ENCODE data around the gene SCD. TPM values are rescaled to one million over a fixed set of nuclear protein-coding genes. Genes with fewer than 3 reads are reported as not detected.

Gene SCD
- total RNA-seq, 3 donors from 2014 or later: 19.7 to 26.7 (median 21.1) TPM

- DNase-seq (no peak), ATAC-seq (no peak)
- H3K4me1 Mint-ChIP-seq (ENCODE audit: low read depth): peaks cover 13% of the 10 kb centered on the region
- no peaks in the 10 kb centered on the region for H3K36me3 Mint-ChIP-seq (ENCODE audit: insufficient read depth)
- H3K27me3 Mint-ChIP-seq (ENCODE audit: low read depth): peaks cover 13% of the 10 kb centered on the region
- H3K4me3 Mint-ChIP-seq: no peak overlapping the region
- no peaks in the 10 kb centered on the region for H3K9me3 Mint-ChIP-seq
Measured at GRCh38 chr10:100328198-100328597, 18.8 kb upstream of the SCD start.

GRCh38 chr10:100330079-100330478 is 17.0 kb upstream of the SCD start, which contains the start of gene PKD2L1:
Gene PKD2L1 (minus strand): TSS chr10:100330228. CDS start chr10:100330103, 125 bp downstream.
- no peaks in the 10 kb centered on the region for H3K36me3 Mint-ChIP-seq (ENCODE audit: insufficient read depth)
- peaks cover 13% of the 10 kb centered on the region for H3K4me1 Mint-ChIP-seq (ENCODE audit: low read depth)
- no peak for DNase-seq
- H3K4me3 Mint-ChIP-seq: no peak within 1 kb of the TSS
- no peaks in the 10 kb centered on the region for H3K9me3 Mint-ChIP-seq
- H3K27me3 Mint-ChIP-seq (ENCODE audit: low read depth): peaks cover 21% of the 10 kb centered on the region
- ATAC-seq: no peak

GRCh38 chr10:100333106-100333505 is 13.9 kb upstream of the SCD start:
- no peak for DNase-seq
- no peaks in the 10 kb centered on the region for H3K4me1 Mint-ChIP-seq (ENCODE audit: low read depth)
- H3K9me3 Mint-ChIP-seq: no peaks in the 10 kb centered on the region
- ATAC-seq: no peak
- H3K27me3 Mint-ChIP-seq (ENCODE audit: low read depth): peaks cover 21% of the 10 kb centered on the region
- no peaks in the 10 kb centered on the region for H3K36me3 Mint-ChIP-seq (ENCODE audit: insufficient read depth)
- H3K4me3 Mint-ChIP-seq: no peak overlapping the region

- ATAC-seq: no peak
- Mint-ChIP-seq H3K4me1 (ENCODE audit: low read depth) (no peaks in the 10 kb centered on the region), H3K27me3 (ENCODE audit: low read depth) (peaks cover 21% of the 10 kb centered on the region), H3K9me3 (no peaks in the 10 kb centered on the region), H3K36me3 (ENCODE audit: insufficient read depth) (no peaks in the 10 kb centered on the region), H3K4me3 (no peak overlapping the region)
- no peak for DNase-seq
Measured at GRCh38 chr10:100333661-100334440, 13.2 kb upstream of the SCD start.

GRCh38 chr10:100334762-100335161 is 12.3 kb upstream of the SCD start:
- peaks cover 21% of the 10 kb centered on the region for H3K27me3 Mint-ChIP-seq (ENCODE audit: low read depth)
- no peak overlapping the region for H3K4me3 Mint-ChIP-seq
- no peaks in the 10 kb centered on the region for H3K36me3 Mint-ChIP-seq (ENCODE audit: insufficient read depth)
- ATAC-seq (no peak), DNase-seq (no peak)
- H3K4me1 Mint-ChIP-seq (ENCODE audit: low read depth): no peaks in the 10 kb centered on the region
- no peaks in the 10 kb centered on the region for H3K9me3 Mint-ChIP-seq

- H3K27me3 Mint-ChIP-seq (ENCODE audit: low read depth): peaks cover 8% of the 10 kb centered on the region
- H3K4me3 Mint-ChIP-seq: no peak overlapping the region
- ATAC-seq (peak; percentile 76 to 77), DNase-seq (peak; percentile 84)
- no peaks in the 10 kb centered on the region for H3K9me3 Mint-ChIP-seq
- no peaks in the 10 kb centered on the region for H3K4me1 Mint-ChIP-seq (ENCODE audit: low read depth)
- H3K36me3 Mint-ChIP-seq (ENCODE audit: insufficient read depth): no peaks in the 10 kb centered on the region
Measured at GRCh38 chr10:100338434-100339036, 8.5 kb upstream of the SCD start.

GRCh38 chr10:100339236-100339635 is 7.8 kb upstream of the SCD start:
- DNase-seq (no peak), ATAC-seq (no peak)
- Mint-ChIP-seq H3K4me1 (ENCODE audit: low read depth) (no peaks in the 10 kb centered on the region), H3K27me3 (ENCODE audit: low read depth) (peaks cover 4% of the 10 kb centered on the region), H3K9me3 (no peaks in the 10 kb centered on the region), H3K36me3 (ENCODE audit: insufficient read depth) (no peaks in the 10 kb centered on the region), H3K4me3 (no peak overlapping the region)

- ATAC-seq (no peak), DNase-seq (no peak)
Measured at GRCh38 chr10:100340948-100341847, 5.8 kb upstream of the SCD start.

GRCh38 chr10:100341953-100342626 is 4.9 kb upstream of the SCD start:
- H3K27me3 Mint-ChIP-seq (ENCODE audit: low read depth): no peaks in the 10 kb centered on the region
- DNase-seq (peak; percentile 48), ATAC-seq (peak; percentile 15 to 19)
- H3K9me3 Mint-ChIP-seq: no peaks in the 10 kb centered on the region
- H3K36me3 Mint-ChIP-seq (ENCODE audit: insufficient read depth): no peaks in the 10 kb centered on the region
- H3K4me1 Mint-ChIP-seq (ENCODE audit: low read depth): peaks cover 4% of the 10 kb centered on the region
- no peak overlapping the region for H3K4me3 Mint-ChIP-seq

More at GRCh38 chr10:100340948-100341847, 5.8 kb upstream of the SCD start:
- H3K4me1 Mint-ChIP-seq (ENCODE audit: low read depth): peaks cover 2% of the 10 kb centered on the region
- H3K27me3 Mint-ChIP-seq (ENCODE audit: low read depth): no peaks in the 10 kb centered on the region
- H3K4me3 Mint-ChIP-seq: no peak overlapping the region
- no peaks in the 10 kb centered on the region for H3K36me3 Mint-ChIP-seq (ENCODE audit: insufficient read depth)
- H3K9me3 Mint-ChIP-seq: no peaks in the 10 kb centered on the region

- Mint-ChIP-seq H3K4me1 (ENCODE audit: low read depth) (peaks cover 5% of the 10 kb centered on the region), H3K36me3 (ENCODE audit: insufficient read depth) (no peaks in the 10 kb centered on the region), H3K9me3 (no peaks in the 10 kb centered on the region), H3K4me3 (no peak overlapping the region), H3K27me3 (ENCODE audit: low read depth) (no peaks in the 10 kb centered on the region)
- DNase-seq: no peak
- no peak for ATAC-seq
Measured at GRCh38 chr10:100342627-100342972, 4.4 kb upstream of the SCD start.

GRCh38 chr10:100344241-100344788 is 2.7 kb upstream of the SCD start:
- H3K4me1 Mint-ChIP-seq (ENCODE audit: low read depth): peaks cover 16% of the 10 kb centered on the region
- H3K9me3 Mint-ChIP-seq: no peaks in the 10 kb centered on the region
- peak overlapping the region; percentile 2 for H3K4me3 Mint-ChIP-seq
- ATAC-seq (no peak), DNase-seq (no peak)
- H3K36me3 Mint-ChIP-seq (ENCODE audit: insufficient read depth): peaks cover 2% of the 10 kb centered on the region
- no peaks in the 10 kb centered on the region for H3K27me3 Mint-ChIP-seq (ENCODE audit: low read depth)

GRCh38 chr10:100345570-100346330 is 1.3 kb upstream of the SCD start:
- peaks cover 2% of the 10 kb centered on the region for H3K36me3 Mint-ChIP-seq (ENCODE audit: insufficient read depth)
- no peaks in the 10 kb centered on the region for H3K27me3 Mint-ChIP-seq (ENCODE audit: low read depth)
- peaks cover 16% of the 10 kb centered on the region for H3K4me1 Mint-ChIP-seq (ENCODE audit: low read depth)
- DNase-seq (no peak), ATAC-seq (no peak)
- no peaks in the 10 kb centered on the region for H3K9me3 Mint-ChIP-seq
- H3K4me3 Mint-ChIP-seq: peak overlapping the region; percentile 84

- Mint-ChIP-seq H3K36me3 (ENCODE audit: insufficient read depth) (peaks cover 6% of the 10 kb centered on the region), H3K9me3 (no peaks in the 10 kb centered on the region), H3K4me1 (ENCODE audit: low read depth) (peaks cover 16% of the 10 kb centered on the region), H3K27me3 (ENCODE audit: low read depth) (no peaks in the 10 kb centered on the region), H3K4me3 (peak overlapping the region; percentile 84)
- ATAC-seq: peak; percentile 76 to 77
- peak; percentile 49 for DNase-seq
Measured at GRCh38 chr10:100346351-100346764, 675 bp upstream of the SCD start.

Data from activated T-cell treated with anti-CD3 and anti-CD28 coated beads, Interleukin-2, amount 50 U/mL, for 4 hours (primary cell).